Stimulated activated CD4-positive, alpha-beta T cell treated with anti-CD3 and anti-CD28 coated beads, Interleukin-4, amount 100 ng/mL, for 48 hours (primary cell): Measurements from ENCODE around the gene RABEP1.
"Not testable (repeated sequence)": the region's sequence is repeated elsewhere in the genome, so short reads cannot be mapped to it uniquely, and the experiment has no call there.

Experiments used
- DNase-seq, 2 donors: peaks; one replicate each; pipeline ENCODE4 v3.0.0-alpha.2; 2020; ENCODE audit warnings: low read depth in 2 of 2

The RABEP1 gene, protein sequence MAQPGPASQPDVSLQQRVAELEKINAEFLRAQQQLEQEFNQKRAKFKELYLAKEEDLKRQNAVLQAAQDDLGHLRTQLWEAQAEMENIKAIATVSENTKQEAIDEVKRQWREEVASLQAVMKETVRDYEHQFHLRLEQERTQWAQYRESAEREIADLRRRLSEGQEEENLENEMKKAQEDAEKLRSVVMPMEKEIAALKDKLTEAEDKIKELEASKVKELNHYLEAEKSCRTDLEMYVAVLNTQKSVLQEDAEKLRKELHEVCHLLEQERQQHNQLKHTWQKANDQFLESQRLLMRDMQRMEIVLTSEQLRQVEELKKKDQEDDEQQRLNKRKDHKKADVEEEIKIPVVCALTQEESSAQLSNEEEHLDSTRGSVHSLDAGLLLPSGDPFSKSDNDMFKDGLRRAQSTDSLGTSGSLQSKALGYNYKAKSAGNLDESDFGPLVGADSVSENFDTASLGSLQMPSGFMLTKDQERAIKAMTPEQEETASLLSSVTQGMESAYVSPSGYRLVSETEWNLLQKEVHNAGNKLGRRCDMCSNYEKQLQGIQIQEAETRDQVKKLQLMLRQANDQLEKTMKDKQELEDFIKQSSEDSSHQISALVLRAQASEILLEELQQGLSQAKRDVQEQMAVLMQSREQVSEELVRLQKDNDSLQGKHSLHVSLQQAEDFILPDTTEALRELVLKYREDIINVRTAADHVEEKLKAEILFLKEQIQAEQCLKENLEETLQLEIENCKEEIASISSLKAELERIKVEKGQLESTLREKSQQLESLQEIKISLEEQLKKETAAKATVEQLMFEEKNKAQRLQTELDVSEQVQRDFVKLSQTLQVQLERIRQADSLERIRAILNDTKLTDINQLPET

DNA sequence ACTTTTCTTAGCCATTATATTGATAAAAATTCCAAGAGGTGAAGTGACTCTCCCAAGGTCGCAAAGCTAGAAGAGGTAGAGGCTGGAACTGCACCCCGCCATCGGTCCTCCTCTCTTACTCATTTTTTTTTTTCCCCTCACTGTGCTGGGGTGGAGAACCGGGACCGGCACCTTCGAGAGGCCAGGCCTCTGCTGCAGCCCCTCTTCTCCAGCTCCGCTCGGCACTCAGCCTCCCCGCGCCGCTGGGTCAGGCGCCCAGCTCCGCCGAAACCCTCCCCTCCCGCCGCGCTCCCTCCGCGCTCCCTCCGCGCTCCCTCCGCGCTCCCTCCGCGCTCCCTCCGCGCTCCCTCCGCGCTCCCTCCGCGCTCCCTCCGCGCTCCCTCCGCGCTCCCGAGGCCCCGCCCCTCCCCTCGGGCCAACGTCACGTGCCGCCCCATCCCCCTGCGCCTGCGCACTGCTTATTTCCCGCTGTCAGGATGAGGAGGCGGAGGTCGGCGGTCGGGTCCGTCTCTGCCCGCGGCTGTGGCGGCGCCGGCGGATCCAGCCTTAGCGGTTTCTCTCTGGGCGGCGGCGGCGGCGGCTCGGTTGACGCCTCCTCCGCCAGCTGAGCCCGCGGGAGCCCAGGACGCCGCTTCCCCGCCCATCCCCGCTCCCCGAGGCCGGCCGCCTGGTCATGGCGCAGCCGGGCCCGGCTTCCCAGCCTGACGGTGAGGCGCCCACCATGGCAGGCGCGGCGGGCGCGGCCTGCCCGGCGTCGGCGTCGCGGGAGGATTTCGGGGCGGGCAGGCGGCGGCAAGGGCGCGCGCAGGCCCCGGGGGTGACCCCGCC lies at the start of gene RABEP1:
TSS of gene RABEP1 (plus strand) at position 471 of the 828 bp plus-strand sequence. CDS start at position 674, 203 bp downstream.
- DNase-seq: peak; percentile 90 to 91

DNA sequence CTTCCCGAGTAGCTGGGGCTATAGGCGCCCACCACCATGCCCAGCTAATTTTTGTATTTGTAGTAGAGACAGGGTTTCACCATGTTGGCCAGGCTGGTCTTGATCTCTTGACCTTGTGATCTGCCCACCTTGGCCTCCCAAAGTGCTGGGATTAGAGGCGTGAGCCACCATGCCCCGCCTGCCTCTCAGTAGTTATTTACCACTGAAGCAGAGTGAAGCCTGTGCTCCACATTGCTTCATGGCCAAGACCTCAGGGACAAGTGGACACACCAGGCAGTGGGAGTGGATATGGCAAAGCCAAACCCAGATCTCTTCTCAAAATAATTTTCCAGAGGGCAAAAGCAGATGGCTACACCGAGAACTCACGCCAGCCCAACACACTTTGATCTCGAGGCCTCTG lies 48.6 kb upstream of the RABEP1 start:
- not testable (repeated sequence) for DNase-seq

DNA sequence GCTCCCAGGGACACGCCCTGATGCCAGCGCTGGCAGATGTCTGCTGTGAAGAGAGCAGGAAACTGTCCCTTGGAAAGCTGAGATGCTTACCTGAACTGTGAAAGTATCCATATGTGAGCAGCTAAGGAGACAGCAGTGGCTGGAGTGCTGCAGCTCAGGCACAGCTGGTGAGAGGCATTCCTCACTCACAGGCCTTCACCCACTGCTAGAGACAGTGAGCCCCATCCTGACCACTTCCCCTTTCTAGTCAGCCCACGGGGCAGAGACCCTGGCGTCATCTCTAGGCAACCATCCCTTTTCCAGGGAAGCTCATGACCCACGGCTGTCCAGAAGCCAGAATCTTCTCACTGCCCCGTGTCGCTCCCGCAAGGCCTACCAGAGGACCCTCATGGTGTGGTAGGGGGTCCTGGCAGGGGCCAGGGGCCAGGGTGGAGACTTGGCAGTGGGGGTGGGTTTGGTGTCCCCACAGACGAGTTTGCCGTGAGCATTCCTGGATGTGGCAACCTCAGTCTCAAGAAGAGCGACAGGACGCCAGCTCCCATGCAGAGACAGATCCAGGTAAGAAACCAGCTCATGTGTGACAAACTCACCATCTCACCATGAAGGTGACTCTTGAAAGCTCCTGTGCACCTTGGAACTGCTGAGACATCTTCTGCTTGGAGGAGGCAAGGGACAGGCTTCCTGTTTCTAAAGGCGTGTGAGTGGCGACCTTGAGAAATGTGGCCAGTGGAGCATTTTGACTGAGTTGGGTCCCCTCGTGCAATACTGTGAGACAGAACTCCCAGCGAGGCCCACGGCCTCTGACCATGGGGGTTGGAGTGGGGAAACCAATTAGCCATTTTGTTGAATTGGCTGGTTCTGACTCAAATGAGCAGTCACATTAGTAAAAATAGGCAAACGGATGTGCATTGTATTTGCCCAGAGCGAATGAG lies 47.2 kb upstream of the RABEP1 start, which contains the start of gene SCIMP:
TSS of gene SCIMP (minus strand) at position 216 of the 932 bp plus-strand sequence. CDS start at position 111, 105 bp downstream.
- DNase-seq: no peak

DNA sequence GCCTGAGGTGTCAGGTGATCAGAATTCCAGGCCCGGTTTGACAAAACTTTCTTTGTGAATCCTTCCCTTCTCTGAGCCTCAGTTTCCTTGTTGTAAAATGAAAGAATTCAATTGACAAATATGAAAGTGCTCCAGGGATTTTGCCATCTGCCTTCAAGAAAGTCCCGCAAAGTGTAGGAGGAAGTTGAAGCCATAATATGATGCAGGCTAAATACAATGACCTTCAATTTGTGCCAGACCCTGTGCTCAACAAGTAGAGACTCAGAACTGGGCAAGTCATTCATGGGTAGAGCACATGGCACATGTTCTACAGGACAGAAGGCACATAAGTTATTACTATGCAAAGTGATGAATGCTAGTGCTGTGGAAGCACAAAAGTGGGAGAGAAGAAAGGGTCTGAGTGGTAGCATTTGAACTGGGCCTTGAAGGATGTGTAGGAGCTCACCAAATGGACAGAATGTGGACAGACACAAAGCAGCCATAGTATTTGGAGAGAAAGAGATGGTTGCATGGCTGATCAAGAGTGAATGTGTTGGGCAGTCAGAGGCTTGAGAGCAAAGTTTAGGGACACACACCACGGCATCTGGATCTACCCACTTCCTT lies 45.0 kb upstream of the RABEP1 start:
- no peak for DNase-seq

DNA sequence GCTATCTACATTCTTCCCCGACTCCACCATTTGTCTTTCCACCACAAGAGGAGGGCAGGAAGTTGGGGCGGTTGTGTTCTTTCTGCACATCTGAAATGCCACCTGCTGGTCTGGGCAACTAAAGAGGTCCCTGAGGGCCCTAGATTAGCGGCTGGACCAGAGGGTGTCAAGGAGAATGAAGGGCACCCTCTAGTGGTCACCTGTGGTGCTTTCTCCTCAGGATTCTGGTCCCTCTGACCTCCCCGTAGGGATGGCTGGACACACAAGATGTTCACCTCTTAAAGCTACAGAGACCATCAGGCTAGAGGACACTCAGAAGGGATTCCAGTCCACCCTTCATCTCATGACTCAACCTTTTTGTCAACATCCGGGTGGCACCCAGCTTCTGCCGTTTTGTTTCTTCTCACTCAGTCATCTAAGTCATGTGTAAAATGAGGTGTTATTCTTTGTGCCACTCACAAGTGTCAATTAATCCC lies 44.5 kb upstream of the RABEP1 start:
- DNase-seq: peak; percentile 20 to 26

DNA sequence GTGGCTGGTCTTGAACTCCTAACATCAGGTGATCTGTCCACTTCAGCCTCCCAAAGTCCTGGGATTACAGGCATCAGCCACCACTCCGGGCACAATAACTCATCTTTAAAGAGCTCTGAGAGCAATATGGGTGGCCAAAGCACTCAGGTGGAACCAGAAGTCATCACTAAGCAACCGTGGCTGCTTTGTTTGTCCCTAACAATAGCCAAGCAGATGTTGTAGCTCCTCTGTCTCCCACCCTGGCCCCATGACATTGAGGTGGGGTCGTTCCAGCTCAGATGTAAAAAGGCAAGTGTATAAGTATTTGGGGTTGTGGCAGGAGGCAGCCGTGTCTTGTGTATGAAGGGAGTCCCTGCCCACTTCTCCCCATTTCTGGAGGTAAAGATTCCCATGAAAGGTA lies 43.8 kb upstream of the RABEP1 start:
- DNase-seq: no peak

DNA sequence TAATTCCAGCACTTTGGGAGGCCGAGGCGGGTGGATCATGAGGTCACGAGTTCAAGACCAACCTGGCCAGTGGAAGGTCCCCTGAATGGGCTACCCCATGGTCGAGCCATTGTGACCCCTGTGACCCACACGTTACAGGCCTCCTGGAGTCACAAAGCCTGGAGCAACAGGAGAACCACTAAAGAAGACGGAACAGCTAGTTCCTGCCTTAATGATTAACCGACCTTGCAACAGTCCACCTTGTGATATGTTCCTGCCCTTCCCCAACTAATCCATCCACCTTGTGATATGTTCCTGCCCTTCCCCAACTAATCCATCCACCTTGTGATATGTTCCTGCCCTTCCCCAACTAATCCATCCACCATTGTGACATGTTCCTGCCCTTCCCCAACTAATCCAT lies 42.3 kb upstream of the RABEP1 start:
- DNase-seq: not testable (repeated sequence)

DNA sequence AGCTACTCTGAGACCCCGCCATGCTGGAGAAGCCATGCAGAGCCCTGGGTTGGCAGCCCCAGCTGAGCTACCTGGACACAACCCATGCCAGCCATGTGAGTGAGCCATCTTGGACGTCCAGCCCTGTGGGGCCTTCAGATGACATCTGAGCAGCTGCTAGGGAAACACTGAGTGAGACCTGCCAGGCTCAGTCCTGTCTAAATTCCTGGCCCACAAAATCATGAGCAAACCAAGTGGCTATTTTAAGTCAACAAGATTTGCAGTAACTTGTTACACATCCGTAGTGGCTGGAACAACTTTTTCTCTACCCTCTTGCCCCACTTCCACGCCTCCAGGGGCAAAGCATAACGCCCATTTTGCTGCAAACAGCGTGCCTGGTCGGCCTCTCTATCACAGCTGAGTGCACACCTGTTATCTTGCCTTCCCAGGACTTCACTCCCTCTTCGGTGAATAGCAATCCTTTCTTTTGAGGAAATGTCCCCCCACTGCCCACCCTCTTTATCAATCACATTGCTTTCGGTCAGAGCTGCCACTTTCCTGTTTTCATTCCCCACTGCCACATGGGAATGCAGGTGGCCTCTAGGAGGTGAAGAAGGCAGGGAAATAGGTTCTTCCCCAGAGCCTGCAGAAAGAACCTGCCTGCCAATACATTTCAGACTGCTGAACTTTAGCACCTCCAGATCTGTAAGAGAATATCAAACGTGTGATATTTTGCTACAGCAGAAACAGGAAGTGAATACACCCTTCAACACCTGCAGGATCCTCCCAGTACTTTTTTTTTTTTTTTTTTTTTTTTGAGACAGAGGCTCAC lies 40.0 kb upstream of the RABEP1 start:
- no peak for DNase-seq

DNA sequence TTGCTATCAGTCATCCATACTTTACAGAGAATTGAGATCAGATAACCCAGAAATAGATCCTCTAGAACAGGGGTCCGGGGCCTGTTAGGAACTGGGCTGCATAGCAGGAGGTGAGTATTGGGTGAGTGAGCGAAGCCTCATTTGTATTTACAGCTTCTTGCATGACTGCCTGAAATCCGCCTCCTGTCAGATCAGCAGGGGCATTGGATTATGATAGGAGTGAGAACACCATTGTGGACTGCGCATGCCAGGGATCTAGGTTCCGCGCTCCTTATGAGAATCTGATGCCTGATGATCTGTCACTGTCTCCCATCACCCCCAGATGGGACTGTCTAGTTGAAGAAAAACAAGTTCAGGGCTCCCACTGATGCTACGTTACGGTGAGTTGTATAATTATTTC lies 34.5 kb upstream of the RABEP1 start:
- DNase-seq: no peak

DNA sequence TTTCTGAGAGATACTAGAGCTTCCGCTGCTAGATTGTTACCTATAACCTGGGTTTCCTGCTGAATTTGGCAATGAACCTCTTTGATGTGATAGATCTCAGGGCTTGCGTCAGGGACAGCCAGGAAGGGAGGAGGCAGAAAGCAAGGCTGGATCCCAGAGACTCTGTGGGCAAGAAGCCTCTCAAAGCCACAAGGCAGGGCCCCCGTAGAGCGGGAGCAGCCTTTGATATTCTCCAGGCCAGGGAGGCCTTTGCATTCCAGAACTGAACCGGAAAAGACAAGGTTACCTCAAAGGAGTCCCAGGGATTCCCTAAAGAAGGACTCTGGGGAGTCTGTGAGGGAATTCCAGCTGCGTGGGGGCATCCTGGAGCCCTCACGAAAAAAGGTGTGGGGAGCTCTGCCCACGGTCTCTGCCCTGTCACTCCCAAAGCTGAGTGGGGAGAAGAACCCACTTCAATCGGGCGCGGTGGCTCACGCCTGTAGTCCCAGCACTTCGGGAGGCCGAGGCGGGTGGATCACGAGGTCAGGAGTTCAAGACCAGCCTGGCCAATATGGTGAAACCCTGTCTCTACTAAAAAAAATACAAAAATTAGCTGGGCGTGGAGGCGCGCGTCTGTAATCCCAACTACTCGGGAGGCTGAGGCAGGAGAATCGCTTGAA lies 33.1 kb upstream of the RABEP1 start:
- no peak for DNase-seq

DNA sequence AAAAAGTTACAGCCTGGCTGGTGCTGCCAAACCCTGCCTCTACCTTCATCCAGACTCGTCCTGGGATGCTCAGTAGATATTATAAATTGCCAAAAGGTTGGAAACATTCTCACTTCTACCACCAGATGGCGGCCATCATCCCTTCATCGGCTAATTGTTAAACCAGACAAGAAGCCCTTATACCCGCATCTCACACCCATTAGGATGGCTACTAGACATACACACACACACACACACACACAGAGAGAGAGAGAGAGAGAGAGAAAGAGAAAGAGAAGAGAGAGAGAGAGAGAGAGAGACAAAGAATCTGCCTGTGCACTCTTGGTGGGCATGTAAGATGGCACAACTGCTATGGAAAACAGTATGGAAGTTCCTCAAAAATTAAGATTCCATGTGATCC lies 32.5 kb upstream of the RABEP1 start:
- DNase-seq: peak; percentile 39 to 45

DNA sequence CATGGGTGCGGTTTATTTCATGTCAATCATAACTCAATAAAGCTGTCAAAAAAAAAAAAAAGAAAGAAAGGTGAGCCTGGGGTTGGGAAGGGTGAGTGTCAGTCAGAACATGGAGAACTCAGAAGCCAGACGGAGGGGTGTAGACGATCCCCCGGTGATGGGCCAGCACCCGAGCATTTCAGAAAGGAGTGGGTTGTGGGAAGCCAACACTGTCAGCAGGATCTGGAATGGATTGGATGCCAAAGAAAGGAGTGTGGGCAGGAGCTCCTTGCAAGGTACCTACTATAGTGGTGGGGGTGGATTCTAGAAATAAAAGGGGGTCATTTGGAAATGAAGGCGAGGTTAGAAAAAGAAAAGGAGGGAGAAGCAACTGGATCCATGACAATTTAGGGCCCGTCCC lies 27.7 kb upstream of the RABEP1 start:
- no peak for DNase-seq

DNA sequence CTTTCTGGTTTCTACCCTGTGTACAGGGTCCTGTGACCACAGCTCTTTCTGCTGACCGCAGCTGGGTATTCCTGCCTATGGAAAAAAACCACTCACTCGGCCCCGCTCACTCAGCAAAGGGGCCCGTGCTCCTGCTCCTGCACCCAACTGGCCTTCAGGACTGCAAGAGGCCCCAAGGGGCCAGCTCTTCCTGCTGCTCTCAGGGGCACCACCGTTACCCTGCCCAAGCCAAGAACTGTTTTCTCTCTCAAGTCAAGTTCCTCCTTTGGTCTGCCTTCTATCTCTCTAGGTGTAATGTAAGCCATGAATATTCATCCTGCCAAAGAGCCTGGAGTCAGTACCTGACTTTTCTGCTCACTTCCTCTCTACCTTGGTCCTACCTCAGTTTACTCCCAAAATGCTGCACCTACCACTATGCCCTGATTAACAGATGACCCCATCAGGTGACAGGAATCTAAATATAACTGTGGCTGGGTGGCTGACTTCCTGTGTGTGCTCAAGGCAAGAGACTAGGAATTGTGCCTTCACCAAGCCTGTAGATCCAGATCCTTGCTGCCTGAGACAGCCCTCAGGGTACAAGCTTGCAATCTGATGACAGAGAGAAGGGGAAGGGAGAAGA lies 27.1 kb upstream of the RABEP1 start:
- DNase-seq: no peak

DNA sequence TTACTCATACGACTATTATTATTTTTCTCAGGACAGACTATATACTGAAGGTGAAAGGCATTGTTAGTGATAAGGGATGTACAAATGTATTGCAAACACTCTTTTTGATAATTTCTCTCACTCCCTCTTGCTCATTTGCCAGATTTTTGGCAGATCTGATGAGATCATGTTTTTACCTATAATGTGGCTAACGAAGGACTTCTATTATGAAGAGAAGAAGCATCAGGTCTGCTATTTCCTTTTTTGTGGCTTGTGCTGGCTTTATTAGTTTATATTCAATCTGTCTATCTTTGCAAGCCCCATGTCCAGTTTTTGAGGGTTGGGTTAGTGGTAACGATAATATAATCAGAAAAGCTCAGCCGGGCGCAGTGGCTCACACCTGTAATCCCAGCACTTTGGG lies 25.0 kb upstream of the RABEP1 start:
- no peak for DNase-seq

DNA sequence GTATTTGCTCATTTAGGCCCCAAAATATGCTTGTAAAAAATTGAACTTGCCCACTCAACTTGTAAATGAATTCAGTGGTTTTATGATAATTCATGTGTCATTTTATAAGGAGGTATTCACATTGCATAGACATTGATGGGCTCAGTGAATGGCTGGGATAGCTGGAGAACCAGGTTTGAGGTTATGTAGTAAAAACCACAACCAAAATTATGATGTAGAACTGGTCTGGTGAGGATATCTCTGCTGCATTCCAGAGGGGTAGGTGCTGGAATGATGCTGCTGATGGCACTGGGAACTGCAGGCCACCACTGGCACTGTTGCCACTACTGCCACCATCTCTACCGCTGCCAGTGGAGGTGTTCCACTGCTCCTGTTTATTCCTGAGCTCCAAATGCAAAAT lies 21.5 kb upstream of the RABEP1 start:
- DNase-seq: no peak

DNA sequence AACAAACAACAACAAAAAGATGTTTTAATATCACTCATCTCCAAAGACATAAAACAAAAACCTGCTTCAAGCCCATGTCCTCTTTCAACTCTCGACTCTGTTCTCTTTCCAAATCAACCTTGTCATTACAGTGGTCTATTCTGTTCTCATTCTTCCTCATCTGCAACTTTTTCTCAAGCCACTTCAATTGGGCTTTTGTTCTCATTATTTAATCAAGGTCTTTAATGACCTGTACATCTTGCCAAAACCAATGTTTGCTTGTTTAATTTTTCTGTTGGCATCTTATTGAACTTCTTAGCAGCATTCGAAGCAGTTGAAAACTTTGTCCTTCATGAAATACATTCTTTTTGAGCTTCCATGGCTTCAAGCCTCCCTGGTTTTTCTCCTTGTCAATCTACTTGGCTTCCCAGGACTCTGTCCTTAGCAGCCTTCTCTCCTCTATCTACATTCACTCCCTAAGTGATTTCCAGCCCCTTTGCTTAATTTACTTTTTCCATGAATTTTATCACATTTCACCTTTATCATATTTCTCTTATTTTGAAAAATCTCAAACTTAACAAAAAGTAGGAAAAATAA lies 19.6 kb upstream of the RABEP1 start:
- no peak for DNase-seq

DNA sequence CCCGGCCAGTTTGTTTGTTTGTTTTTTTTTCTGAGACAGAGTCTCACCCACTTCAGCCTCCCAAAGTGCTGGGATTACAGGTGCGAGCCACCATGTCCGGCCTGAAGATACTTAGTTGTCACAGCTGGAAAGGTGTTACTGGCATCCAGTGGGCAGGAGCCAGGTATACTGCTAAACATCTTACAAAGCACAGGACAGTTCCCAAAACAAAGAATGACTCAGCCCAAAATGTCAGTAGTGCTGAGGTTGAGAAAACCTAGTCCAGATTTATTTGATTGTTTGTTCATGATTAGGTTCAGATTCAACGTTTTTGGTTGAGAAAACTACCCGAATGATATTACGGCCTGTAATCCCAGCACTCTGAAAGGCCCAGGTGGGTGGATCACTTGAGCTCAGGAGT lies 18.6 kb upstream of the RABEP1 start:
- DNase-seq: no peak

DNA sequence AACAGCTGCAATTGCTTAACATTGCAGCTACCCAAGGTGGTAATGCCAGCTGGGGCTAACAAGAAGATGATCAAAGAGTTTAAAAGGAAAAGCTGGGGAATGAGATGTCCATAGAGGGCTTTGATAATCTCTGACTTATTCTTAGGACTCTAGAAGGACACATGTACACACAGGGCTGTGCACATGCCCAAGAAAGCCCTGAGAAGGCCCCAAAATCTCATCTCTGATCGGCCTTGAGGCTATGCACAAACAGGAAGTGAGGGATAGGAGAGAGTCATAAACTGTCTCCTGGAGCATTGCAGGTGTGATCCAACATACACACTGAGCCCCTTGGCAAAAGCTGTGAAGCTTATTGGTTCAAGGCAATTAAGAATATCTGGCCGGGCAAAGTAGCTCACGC lies 17.2 kb upstream of the RABEP1 start:
- no peak for DNase-seq
